SK-N-DZ (cell line): ENCODE data around the gene SPRED1. TPM values are rescaled to one million over a fixed set of nuclear protein-coding genes. Genes with fewer than 3 reads are reported as not detected.

Experiments
- DNase-seq: peaks from one replicate; pipeline ENCODE4 v3.0.0-alpha.2; 2015; ENCODE audit warnings: low spot score
- polyA plus RNA-seq, 2 experiments: library from polyadenylated mRNA; depleted of rRNA; stranded (reverse); fragments of >200 nt; gene quantifications; 2 replicates each; pipeline ENCODE4 v1.2.3, GENCODE V29; 2014

SPRED1 gene
- polyA plus RNA-seq (2014; cell fraction: cytosol; rRNA removed): 3.2 and 3.8 TPM in 2 replicates
- polyA plus RNA-seq (2014; cell fraction: nucleus; rRNA removed): 2.3 and 2.8 TPM in 2 replicates

DNA sequence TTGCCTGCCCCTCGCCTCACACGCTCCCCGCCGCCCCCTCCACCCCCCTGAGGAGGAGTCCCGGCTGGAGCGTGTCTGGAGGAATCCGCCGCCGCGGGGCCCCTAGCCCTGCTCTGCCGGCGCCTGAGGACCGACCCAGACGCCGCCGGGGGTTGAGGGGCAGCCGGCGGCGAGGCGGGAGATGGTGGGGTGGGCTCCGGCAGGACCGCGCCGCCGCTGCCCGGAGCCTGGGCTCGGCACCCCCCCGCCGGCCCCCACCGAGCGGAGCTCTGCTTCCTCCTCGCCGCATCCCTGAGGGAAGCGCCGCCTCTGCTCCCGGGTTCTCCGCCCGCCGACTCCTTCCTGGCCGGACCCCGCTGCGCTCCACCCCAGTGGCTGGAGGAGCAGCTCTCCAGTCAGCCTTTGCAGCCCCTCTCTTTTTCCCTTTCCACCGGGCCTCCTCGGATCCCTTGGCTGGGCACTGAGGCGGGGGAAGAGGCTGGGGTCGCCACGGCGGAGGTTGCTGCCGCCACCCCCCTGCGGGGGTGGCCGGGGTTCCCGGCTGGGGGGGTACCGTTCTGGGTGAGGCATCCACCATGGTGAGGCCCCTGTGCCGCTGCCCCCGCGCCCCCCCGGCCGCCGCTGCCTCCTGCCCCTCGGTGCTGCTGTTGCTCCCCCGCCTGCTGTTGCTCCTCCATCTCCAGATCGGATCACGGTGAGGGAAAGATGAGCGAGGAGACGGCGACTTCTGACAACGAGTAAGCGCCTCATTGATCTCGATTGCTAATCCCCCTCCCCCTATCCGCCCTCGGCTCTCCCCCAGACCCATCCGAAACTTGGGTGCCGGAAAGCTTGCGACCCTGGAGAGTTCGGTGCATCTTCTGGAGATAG is at the start of gene SPRED1:
SPRED1 (plus strand) TSS at position 356 of the 870 bp plus-strand sequence; CDS start at position 706, 350 bp downstream.
- DNase-seq: peak; percentile 41

DNA sequence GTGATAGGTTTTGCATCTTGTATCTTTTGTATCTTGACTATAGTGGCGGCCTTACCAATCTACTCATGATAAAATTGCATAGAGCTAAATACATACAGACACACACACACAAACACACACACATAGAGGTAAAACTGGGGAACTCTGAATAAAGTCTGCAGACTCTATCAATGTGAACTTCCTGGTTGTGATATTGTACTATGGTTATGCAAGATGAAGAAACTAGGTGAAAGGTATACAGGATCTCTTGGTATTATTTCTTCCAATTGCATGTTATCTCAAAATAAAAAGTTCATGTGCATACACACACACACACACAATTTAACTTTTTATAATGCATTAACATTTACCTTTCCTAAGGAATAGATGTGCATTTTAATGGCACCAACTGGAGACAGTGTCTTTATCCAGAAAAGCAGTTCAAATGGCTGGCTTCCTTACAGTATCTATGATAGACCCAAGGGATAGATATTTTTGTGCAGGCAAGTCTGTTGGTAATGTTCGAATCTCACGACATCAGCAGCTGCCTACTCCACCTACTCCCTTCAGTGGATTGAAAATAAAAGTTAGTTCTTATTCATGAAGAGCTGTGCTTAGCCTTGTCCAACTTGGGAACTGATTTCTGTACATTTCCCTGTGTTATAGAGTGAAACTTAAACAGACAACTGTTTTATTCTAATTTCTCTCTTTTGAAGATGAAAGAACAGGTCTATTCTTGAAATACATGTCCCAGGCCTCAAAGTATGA is 46.9 kb upstream of the SPRED1 start:
- no peak for DNase-seq

DNA sequence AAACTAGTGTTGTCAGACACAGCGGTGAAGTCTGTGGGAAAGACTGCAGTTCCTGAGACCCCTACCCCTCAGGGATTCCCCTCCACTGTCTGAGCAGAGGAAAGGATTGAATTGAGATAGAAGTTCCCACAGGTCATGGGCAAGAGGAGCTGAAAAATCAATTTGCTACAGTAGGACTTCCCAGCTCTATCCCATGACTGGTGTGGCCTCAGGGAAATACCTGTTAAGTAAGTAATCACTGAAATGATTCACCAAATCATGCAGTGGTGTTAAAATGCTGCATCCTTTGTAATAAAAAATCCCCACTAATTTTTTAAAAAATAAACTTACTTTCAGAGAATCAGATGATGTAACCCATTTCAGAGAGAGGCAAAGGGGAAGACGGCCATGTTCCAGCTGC is 45.0 kb upstream of the SPRED1 start:
- DNase-seq: no peak

DNA sequence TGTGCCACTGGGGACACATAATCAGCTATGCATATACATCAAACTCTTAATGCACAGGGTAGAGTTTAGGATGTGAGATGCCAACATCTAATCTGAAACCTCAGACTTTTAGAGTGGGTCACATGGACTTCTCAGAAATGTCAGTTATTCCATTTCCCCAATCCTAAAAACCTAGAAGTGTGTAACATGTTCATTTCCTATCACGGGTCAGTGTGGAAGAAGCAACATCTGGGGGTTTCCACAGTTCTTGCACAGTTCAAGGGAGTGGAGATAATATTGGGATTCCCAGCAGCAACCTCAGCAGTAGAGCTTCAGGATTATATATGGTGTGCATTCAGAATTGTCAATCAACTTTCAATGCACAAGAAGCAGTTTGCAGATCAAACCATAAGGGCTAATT is 44.4 kb upstream of the SPRED1 start:
- no peak for DNase-seq

DNA sequence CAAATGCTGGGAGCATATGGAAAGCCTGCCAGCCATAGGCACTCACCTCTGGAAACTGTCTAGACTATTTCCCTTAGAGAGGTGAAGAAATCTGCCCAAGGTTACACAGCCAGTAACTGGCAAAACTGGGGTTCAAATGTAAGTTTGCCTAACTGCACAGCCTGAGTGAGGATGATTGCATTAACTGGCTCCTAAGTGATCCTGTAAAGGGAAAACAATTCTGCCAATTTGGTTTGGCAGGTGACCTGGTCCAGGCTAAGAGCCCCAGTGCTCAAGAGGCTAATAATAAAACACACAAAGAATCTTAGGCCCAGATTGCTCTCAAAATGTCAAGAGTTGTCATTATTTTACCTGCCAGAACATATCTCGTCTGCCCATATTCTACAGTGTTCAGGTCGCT is 43.9 kb upstream of the SPRED1 start:
- DNase-seq: no peak

DNA sequence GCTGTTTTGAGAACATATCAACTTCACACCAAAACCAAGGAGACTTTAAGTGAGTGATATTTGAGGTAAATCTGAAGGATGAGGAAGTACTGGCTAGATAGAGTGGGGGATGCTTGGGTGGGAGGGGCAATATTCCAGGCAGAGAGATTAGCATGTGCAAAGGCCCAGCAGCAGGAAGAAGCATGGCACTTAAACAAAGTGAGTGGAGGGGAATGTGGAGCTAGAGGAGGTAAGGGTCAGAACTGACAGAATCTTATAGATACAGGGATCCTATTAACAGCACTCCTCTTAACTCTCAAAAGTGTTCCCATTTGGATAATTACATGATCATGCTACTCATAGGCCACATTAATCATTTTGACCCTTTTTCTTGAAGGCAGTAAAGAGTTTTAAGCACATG is 41.4 kb upstream of the SPRED1 start:
- no peak for DNase-seq

DNA sequence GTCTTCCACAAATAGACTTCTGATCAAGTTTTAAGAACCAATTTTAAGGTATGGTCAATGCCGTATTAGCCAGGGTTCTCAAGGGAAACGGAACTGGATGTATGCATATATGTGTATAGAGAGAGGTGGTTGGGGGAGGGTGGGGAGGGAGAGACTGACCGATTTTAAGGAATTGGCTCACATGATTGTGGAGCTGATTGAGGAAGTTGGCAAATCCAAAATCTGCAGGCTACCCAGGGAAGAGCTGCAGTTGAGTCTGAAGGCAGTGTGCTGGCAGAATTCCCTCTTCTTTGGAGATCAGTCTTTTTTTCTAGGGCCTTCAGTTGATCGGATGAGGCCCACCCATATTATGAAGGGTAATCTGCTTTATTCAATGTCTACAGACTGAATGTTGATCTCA is 40.8 kb upstream of the SPRED1 start:
- no peak for DNase-seq

DNA sequence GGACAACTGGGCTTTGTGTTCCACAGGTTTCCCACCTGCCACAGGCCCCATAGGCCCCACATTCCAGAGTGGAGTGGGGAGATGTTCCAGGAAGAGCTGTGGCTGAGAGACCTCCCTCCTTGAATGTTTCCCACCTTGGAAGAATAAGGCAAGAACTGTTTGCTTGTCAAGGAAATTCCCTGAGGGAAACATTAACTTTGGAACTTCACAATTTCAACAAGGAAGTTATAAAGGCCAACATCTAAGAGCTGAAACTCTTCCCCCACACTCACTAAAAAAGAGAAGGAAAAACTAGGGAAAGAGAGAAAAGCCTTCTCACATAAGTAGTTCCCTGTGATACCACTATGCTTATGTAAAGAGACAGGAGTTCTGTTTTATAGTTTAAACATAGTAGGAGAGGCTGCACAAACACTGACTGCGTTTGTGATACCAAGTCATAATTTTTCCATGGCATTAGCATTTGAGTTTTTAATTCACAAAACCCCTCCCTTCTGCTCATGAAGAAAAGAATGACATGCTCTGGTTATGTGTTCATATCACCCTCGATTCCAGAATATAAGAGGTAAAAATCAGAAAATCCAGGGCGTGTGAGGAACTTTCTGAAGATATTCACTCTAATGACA is 39.8 kb upstream of the SPRED1 start:
- no peak for DNase-seq

DNA sequence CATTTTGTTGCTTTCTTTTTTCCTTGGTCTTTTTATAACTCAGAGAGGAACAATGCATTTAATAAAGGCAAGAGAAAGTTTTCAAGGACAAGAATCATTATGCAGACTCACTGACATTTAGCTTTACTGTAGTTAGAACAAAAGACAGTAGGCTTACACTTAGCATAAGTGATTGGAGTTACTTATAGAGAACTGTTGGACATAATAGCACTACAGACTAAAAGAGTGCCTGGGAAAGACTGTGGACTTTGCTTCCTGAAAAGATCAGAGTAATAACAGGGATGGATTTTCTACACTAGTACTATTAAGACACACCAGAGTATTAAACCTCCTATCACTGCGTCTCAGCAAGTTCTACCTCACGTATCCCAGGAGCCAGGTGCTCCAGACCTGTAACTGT is 39.3 kb upstream of the SPRED1 start:
- no peak for DNase-seq

DNA sequence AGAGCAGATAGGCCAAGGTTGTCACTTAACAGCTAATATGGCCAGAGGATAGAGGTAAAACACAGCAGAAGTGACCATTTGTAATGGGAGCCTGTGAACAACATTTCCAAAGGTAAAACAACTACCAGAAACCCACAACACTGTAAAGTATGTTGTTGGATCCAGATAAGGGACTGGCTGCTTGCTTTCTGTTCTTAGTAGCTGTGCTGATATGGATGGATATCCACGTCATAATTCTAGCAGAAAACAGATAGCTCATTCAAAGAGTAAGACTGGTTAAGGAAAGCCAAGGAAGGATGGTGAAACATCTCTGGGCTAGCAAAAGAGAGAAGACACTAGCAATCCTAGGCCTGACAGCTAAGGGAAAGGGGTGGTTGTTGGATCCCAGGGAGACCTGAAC is 36.9 kb upstream of the SPRED1 start:
- DNase-seq: no peak

DNA sequence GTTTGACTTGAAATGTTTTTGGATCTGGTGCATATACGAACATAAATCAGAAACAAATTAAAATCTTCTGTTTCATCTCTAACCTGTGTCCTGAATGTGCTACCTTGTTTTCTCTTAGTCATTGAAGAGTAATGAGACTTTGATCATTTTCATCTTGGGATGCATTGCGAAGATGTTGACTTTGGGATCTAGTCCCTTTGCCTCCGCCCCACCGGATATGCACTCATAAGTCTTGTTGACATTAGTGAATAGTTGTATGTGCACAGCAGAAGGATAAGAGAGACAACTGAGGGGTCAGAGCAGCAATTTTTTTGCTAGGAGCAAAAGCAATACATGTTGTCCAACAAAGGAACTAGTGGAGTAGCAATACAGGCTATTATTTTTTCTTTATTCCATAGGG is 35.9 kb upstream of the SPRED1 start:
- DNase-seq: no peak

DNA sequence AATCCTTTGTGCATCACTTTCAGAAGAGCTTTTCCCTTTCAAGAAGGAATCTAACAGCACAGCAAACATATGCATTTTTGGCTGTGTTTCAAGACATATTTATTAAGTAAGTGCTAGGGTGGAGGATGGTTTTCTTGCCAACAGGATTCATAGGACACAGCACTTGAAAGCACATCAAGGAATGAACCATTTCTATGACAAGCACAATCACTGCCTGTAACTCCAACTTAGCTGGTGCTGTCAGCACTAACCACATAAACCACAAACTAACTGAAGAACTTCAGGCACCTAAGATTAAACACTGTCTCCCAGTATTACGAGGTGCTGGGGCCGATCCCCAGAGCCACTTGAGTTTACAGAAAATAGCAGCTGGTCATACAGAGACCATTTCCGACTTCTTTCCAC is 35.4 kb upstream of the SPRED1 start:
- DNase-seq: no peak

DNA sequence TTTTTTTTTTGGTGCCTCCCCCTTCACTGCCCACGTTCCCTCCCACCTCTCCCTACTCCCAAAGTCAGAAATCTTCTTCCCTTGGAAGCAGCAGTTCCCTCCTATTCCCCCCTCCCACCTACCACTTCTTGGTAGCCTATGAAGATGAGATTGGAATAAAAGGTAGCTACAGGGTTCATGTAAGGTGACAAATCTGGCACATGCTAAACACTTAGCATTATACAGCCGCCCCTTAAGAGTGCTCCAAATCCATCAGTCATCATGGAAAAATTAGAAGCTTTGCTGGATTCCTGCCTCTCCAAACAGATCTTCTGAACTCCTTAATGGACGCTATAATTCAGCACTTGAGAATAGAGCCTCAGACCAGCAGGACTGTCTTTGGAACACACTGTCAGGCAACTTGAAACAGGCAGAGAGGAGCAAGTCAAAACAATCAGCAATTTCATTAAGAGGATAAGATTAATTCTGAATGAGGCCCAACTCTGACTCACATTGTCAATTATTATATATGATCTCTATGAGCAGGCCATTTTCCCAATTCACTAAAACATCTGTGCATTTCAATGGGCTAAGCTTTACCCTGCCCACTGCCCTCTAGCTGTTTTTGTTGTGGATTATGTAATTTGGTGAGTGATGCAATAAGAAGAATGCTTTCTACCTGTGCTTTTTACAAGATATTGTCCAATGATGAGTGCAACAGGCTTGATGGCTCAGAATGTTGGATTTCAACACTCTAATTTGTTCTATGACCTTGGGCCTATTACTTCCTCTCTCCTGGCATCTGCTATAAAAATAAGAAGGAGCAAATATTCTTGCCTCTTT is 34.6 kb upstream of the SPRED1 start:
- DNase-seq: no peak

DNA sequence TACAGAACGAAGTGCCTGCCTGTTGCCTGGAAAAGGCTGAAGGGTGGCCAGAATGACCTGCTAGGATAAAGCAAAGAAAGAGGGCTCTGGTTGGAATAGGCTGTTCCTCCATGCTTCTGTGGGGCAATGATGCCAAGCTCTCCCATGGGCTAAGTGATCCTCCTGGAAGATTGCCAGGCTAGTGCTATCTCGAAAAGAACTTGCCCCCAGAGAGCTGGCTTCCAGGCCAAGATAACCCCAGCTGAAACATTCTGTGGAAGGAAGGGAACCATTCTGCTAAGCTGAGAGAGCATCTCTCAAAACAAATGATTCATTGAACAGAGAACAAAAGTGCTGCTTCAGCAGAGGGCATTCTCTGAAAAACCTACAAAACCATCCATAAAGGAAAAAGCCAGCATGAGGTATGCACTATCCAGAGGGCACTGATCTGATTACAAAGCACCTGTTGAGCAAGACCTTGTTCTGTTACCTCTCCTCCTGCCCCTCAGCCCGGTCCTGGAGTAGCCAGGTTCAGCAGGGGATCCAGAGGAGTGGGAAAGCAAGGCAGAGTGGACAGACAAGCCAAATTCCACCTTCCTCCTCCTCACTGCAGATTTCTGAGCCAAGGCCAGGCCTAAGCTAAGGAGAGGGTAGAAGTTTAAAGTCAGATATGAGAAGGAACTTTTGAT is 31.9 kb upstream of the SPRED1 start:
- no peak for DNase-seq

DNA sequence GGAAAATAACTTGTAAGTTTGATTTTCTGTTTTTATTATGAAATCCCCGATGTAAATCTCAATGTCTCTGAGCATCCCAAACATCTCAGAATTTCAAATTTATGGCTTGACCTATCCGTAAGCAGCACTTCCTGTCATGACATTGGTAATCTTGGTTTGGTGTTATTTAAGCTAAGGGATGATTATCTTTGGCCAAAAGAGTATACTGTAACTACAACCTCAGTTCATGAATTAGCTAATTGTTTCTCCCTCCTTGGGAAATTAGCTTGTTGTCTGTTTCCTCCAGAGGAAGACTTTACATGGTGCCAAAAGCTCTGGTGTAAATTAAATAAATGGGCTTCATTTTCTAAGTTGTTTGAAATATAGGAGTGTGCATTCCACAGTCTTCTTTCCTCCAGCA is 28.1 kb upstream of the SPRED1 start:
- no peak for DNase-seq

DNA sequence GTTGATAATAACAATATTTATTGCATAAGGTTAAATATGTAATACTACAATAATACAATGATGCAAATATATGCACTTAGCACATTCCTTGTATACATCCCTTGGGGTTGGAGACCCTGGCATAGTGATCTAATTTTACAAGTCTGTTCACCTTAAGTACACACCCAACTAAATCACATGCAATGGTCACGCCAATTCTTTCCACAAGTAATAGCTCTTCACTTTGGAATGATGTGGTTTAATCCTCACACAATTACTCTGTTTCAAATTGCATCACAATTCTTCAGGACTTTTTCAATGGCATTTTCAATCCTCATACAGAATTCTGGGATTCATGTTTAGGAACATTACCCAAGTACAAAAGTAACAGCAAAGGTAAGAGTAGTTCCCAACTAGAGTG is 27.3 kb upstream of the SPRED1 start:
- no peak for DNase-seq

DNA sequence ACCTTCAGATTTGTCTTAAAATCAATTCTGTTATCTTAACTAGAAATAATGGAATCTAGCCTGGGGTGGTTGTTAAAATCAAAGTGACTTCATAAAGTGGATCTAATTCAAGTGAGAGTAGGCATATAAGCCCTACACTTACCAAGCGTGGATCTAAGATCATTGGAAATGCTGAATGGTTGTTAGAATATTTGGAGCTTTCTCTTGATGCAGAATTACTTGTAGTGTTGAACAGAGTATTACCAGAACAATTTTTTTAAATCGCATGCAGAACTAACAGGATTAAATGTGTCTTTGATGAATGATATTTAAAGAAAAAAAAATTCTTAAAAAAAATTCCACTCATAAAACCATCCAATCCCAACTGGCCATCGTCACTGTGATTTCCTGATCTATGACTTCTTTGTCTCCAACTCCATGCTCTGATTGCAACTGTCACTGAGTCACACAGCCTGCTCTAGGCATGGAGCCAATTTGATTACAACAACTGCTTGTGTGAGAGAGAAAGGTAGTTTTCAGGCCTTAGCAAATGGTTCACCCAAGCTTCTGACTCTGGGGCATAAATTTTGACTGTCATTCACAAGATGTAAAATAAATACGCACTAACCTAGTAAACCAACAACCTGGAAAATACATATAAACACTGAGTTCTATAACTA is 25.9 kb upstream of the SPRED1 start:
- no peak for DNase-seq

DNA sequence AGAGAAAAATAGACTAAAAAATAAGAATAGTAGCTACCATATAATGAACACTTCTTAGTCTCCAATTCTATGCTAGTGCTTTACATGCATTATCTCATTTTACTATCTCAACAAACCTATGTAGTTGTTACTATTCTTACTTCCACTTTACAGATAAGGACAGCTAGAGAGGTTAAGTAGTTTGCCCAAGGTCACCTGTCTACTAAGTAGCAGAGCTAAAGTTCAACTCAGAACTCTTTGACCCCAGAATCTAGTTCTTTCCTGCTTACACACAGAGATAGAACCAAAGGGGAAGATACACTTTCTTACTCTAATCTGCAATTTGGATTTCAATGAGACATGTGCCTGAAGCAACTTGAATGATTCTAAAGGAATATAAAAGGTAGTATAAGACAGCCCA is 24.7 kb upstream of the SPRED1 start:
- no peak for DNase-seq

DNA sequence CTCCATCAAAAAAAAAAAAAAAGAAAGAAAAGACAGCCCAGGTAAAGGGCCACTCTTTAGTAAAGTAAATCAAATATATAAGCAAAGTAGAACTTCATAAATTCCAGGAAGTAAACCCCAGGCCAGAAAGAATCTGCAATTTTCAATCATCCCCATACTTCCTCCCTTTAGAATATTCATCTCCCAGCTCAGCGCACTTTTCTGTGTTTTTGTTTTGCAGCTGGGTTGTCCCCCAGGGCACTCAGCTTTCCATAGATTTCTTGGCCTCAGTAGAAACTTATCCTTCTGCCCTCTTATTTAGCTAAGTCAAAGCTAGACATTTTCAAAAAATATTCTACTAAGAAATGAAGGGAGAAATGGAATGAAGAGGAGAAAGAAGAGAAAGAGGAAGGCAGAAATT is 24.0 kb upstream of the SPRED1 start:
- DNase-seq: no peak

DNA sequence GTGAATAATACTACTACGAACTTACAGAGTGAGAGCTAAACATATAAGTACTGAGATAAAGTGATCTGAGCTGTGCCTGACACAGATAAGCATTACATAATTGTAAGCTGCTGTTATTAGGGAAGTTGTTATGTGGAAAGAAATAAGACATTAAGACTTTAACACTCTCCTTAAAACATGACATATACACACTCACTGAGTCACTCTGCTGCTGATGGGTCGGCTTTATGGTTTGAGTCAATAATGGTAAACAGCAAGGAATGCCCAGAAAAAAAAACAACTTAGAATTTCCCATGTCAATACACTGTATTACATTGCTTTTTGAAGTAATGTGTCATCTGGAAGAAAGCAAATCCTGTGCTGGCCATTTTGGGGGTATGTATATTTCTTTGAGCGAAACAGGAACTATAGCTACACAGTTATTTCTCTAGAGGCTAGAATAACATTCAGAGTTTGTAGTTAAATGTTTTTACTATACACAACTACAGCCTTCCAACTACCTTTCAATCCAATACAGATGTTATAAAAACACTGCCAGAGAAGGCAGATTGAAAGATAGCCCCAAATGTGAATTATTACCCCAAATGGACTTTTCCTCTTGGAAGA is 22.8 kb upstream of the SPRED1 start:
- DNase-seq: no peak
